Fibroblast of mammary gland (primary cell): Measurements from ENCODE around the gene DEK.

ENCODE experiments used
- DNase-seq: peaks from one replicate; pipeline ENCODE4 v3.0.0-alpha.2; 2010; ENCODE audit warnings: low read depth
- H3K4me3 ChIP-seq: 2 replicates; pipeline ENCODE4 v1.5.1; 2011; ENCODE audit warnings: low read depth, mild to moderate bottlenecking, low read length, moderate library complexity; ENCODE audit not compliant: control insufficient read depth
- CTCF ChIP-seq: conservative IDR thresholded peaks from 2 replicates; pipeline ENCODE4 v1.5.1; 2011; ENCODE audit warnings: low read depth, low read length, inconsistent platforms; ENCODE audit not compliant: control insufficient read depth, insufficient read depth

Gene DEK

DNA sequence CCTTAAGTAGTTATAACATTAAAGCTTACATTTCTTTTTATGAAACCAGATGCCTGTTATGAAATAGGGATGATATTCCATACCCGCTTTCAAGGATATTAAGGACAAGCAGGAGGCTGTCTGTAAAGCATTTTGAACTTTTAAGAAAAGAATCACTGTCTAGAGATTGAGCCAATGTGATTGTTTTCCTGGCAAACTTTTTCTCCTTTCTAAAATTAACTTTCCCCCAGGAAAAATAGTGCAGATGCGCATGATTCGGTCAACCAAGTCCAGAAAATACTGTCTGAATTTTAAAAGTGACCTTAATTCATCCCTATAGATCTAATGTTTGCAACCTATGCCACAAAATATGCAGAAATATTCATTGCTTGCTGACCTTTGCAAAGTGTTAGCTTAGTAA, 15.1 kb upstream of the DEK start:
- DNase-seq: no peak
- H3K4me3 ChIP-seq: no peak overlapping the region
- no peak for TF ChIP-seq CTCF

- H3K4me3 ChIP-seq: peak overlapping the region; percentile 27
- no peak for TF ChIP-seq CTCF
- DNase-seq: no peak
These were observed 13.1 kb upstream of the DEK start for GRCh38 chr6:18277237-18278006.

DNA sequence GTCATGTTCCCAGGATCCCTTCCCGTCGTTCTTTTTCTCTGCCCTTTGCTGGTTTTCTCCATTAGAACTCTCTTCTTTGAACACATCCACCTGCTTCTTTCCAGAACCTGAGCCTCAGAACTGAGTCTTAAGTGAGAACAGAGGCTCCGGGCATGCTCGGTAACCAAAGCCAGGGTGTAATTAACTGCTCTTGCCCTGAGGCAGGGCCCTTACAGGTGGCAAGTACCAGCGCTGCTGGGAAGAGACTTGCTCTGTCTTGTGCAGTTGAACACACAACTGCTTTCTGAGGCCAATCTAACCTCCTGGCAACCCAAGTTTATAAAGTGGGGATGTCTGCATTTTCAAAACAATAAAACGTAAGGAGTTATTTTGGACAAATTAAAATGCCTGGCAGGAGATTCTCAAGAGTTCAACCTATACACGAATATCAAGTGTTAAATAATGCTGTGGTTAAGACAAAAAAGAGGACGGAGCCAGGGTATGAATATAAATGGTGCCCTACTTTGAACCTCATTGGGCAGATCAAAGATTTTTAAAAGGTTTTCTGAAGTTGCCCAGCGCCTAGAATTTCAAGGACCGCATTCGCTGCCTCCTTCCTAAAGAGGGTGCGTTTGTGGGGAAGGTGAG, 12.4 kb upstream of the DEK start:
- no peak for DNase-seq
- no peak for TF ChIP-seq CTCF
- peak overlapping the region; percentile 27 for H3K4me3 ChIP-seq

DNA sequence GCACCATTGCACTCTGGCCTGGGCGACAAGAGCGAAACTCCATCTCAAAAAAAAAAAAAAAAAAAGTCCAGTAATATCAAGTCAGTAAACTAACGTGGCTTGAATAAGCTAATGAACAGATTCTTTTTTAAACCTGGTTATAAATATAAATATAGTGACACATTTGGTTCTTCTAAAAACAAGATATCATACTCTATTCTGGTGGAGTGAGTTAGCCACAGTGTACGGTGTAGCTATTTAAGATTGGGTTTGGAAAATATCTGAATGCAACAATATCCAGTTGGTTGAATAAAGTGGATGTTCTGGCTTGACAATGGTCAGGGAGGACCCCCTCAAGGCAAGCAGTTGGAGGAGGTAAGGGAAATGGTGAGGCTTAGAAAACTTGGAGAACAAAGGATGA, 5.9 kb upstream of the DEK start:
- no peak for TF ChIP-seq CTCF
- no peak overlapping the region for H3K4me3 ChIP-seq
- no peak for DNase-seq

DNA sequence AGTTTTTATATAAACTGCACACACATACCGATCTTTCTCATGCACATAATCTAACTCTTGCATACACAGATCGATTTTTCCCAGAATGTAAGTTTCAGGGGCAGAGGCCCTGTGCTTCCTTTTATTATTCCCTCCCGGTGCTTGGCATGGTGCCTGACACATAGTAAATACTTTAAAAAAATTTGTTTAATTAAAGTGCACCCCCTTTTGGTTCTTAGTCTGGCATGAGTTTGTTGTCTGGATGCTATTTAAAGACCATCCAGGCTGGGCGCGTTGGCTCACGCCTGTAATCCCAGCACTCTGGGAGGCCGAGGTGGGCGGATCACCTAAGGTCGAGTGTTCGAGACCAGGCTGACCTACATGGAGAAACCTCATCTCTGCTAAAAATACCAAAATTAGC, 5.4 kb upstream of the DEK start:
- TF ChIP-seq CTCF: no peak
- H3K4me3 ChIP-seq: no peak overlapping the region
- DNase-seq: no peak

- peak; percentile 57 for DNase-seq
- no peak overlapping the region for H3K4me3 ChIP-seq
- no peak for TF ChIP-seq CTCF
These were observed 4.9 kb upstream of the DEK start for GRCh38 chr6:18269253-18269652.
